ENCODE results near the gene ZNF490. TPM values are rescaled to one million over a fixed set of nuclear protein-coding genes. Genes with fewer than 3 reads are reported as not detected.

ZNF490 gene
- total and polyA plus RNA-seq, 2 experiments from 2014 or later = 2.3 to 7.8 TPM

DNA sequence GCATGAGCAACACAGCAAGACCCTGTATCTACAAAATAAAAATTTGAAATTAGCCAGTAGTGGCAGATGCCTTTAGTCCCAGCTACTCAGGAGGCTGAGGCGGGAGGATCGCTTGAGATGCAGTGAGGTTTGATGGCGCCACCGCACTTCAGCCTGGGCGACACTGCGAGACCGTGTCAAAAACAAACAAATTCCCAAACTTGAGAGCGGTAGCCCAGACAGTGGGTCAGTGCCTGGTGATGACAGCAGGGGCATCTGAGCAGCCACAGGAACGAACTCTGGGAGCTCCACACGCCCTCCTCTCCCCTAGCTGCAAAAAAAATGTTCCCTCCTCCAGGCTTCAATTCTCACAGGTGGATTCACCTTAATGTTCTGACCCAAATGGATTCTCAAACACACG, 14.1 kb downstream of the ZNF490 start:
- 96% methylated on average over 11 of the region's 11 CpGs for WGBS (ENCODE audit: low lambda C conversion rate, missing lambda C conversion rate)
- Histone ChIP-seq H3K9me2 (replicated peaks; ENCODE audit: insufficient read depth) (no peaks in the 10 kb centered on the region), H3K27ac (no peak overlapping the region), H3K9me3 (ENCODE audit: low read depth) (no peaks in the 10 kb centered on the region), H2AFZ (no peak overlapping the region), H3K79me2 (no peaks in the 10 kb centered on the region), H3K4me2 (no peak overlapping the region), H3K4me3 (no peak overlapping the region), H4K20me1 (ENCODE audit: insufficient read depth, poor library complexity, severe bottlenecking) (no peaks in the 10 kb centered on the region), H3K27me3 (no peaks in the 10 kb centered on the region), H3K36me3 (replicated peaks; ENCODE audit: insufficient read depth, low read depth) (no peaks in the 10 kb centered on the region), H3K4me1 (ENCODE audit: insufficient read depth) (no peaks in the 10 kb centered on the region)
- no peak for TF ChIP-seq EZH2phosphoT487 (IDR thresholded peaks at IDR 0.05; ENCODE audit: low read depth, severe bottlenecking, unreplicated experiment)
- TF ChIP-seq EZH2 (IDR thresholded peaks at IDR 0.05; ENCODE audit: borderline replicate concordance) = no peak
- TF ChIP-seq, protein P1, sequence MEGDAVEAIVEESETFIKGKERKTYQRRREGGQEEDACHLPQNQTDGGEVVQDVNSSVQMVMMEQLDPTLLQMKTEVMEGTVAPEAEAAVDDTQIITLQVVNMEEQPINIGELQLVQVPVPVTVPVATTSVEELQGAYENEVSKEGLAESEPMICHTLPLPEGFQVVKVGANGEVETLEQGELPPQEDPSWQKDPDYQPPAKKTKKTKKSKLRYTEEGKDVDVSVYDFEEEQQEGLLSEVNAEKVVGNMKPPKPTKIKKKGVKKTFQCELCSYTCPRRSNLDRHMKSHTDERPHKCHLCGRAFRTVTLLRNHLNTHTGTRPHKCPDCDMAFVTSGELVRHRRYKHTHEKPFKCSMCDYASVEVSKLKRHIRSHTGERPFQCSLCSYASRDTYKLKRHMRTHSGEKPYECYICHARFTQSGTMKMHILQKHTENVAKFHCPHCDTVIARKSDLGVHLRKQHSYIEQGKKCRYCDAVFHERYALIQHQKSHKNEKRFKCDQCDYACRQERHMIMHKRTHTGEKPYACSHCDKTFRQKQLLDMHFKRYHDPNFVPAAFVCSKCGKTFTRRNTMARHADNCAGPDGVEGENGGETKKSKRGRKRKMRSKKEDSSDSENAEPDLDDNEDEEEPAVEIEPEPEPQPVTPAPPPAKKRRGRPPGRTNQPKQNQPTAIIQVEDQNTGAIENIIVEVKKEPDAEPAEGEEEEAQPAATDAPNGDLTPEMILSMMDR (IDR thresholded peaks at IDR 0.05; ENCODE audit: poor library complexity) = no peak
- no peak for DNase-seq (ENCODE audit: low spot score)

DNA sequence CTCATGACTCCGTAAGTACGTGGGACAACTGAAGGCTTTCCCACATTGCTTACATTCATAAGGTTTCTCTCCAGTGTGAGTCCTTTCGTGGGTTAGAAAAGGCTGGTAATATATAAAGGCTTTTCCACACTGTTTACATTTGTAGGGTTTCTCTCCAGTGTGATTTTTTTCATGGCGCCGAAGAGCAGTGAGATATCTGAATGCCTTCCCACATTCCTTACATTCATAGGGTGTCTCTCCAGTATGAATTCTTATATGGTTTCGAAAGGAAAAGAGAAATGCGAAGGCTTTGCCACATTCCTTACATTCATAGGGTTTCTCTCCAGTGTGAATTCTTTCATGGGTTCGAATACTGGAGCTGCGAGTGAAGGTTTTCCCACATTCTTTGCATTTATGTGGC, 29.5 kb downstream of the ZNF490 start:
- Histone ChIP-seq H3K27me3 (no peaks in the 10 kb centered on the region), H3K4me1 (ENCODE audit: insufficient read depth) (no peaks in the 10 kb centered on the region), H3K27ac (no peak overlapping the region), H3K36me3 (replicated peaks; ENCODE audit: insufficient read depth, low read depth) (no peaks in the 10 kb centered on the region), H3K4me3 (no peak overlapping the region), H3K4me2 (no peak overlapping the region), H4K20me1 (ENCODE audit: insufficient read depth, poor library complexity, severe bottlenecking) (no peaks in the 10 kb centered on the region), H3K79me2 (no peaks in the 10 kb centered on the region), H2AFZ (no peak overlapping the region), H3K9me3 (ENCODE audit: low read depth) (peaks cover 28% of the 10 kb centered on the region), H3K9me2 (replicated peaks; ENCODE audit: insufficient read depth) (no peaks in the 10 kb centered on the region)
- DNase-seq (ENCODE audit: low spot score) = no peak
- TF ChIP-seq, protein P1 (IDR thresholded peaks at IDR 0.05; ENCODE audit: poor library complexity) = no peak
- no peak for TF ChIP-seq EZH2 (IDR thresholded peaks at IDR 0.05; ENCODE audit: borderline replicate concordance)
- TF ChIP-seq EZH2phosphoT487 (IDR thresholded peaks at IDR 0.05; ENCODE audit: low read depth, severe bottlenecking, unreplicated experiment) = no peak
- 96% methylated on average over 9 of the region's 9 CpGs for WGBS (ENCODE audit: low lambda C conversion rate, missing lambda C conversion rate)

DNA sequence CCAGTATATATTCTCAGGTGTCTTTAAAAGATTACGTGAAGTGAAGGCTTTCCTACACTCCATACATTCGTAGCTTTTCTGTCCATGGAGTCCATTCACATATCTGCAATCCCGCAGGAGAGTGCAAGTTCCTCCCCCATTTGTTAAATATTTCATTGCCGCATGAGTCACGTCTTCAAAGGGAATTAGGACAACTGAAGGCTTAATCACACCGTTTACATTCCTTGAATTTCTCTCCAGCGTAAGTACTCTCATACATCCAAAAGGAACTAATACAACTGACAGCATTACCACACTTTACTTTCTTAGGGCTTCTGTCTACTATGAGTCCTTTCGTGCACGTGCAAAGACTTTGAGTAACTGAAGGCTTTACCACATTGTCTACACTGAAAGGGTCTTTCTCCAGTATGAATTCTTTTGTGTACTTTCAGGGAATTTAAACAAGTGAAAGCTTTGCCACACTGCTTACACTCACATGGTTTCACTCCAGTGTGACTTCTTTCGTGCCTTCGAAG, 30.4 kb downstream of the ZNF490 start:
- no peak overlapping the region for H3K27ac ChIP-seq
- H3K27me3 ChIP-seq = no peaks in the 10 kb centered on the region
- no peaks in the 10 kb centered on the region for H3K4me1 ChIP-seq (ENCODE audit: insufficient read depth)
- H3K9me3 ChIP-seq (ENCODE audit: low read depth) = peaks cover 28% of the 10 kb centered on the region
- no peak overlapping the region for H3K4me3 ChIP-seq
- no peaks in the 10 kb centered on the region for H3K36me3 ChIP-seq (replicated peaks; ENCODE audit: insufficient read depth, low read depth)
- H4K20me1 ChIP-seq (ENCODE audit: insufficient read depth, poor library complexity, severe bottlenecking) = no peaks in the 10 kb centered on the region
- WGBS (ENCODE audit: low lambda C conversion rate, missing lambda C conversion rate) = 85% methylated on average over 11 of the region's 11 CpGs
- DNase-seq (ENCODE audit: low spot score) = no peak
- no peaks in the 10 kb centered on the region for H3K79me2 ChIP-seq
- no peaks in the 10 kb centered on the region for H3K9me2 ChIP-seq (replicated peaks; ENCODE audit: insufficient read depth)
- TF ChIP-seq, protein P1 (IDR thresholded peaks at IDR 0.05; ENCODE audit: poor library complexity) = no peak
- TF ChIP-seq EZH2phosphoT487 (IDR thresholded peaks at IDR 0.05; ENCODE audit: low read depth, severe bottlenecking, unreplicated experiment) (no peak), EZH2 (IDR thresholded peaks at IDR 0.05; ENCODE audit: borderline replicate concordance) (no peak)
- no peak overlapping the region for H3K4me2 ChIP-seq
- H2AFZ ChIP-seq = no peak overlapping the region

Data from hepatocyte (in vitro differentiated cells).